ENCODE results near the gene APOBEC3H.

APOBEC3H gene

GRCh38 chr22:39138357-39138997 is 41.4 kb downstream of the APOBEC3H start:
- no peak for DNase-seq

GRCh38 chr22:39139933-39140332 is 42.9 kb downstream of the APOBEC3H start:
- DNase-seq, result no peak

DNA sequence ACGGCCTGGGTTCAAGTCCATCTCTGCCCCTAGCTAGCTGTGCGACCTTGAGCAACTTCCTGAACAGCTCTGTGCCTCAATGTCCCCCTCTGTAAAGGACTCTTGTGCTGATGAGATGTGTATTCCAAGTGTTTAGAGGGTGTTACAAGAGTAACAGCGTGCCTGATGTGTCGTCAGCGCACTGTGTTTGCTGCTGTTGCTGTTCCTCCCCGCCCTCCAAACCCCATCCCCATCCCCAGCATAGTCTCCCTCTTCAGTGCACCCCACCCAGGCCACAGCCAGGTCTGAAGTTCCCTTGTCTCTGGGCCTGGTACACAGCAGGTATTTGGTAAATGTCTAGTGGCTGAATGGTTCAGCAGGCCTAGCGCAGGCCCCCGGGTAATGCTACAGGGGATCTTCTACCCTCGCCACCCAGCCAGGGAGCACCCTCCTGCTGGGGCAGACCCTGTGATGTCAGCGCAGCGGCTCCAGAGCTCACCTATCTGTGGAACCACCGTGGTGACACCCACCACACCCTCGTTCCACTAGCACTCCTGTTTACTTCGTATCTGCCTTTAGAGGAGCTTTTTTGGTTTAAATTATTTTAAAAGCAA is 45.1 kb downstream of the APOBEC3H start:
- no peak for DNase-seq

GRCh38 chr22:39144101-39144767 is 47.2 kb downstream of the APOBEC3H start:
- DNase-seq, result peak; percentile 56 to 64

- no peak for DNase-seq
Measured at GRCh38 chr22:39146256-39147101, 49.4 kb downstream of the APOBEC3H start.

- DNase-seq, result no peak
Measured at GRCh38 chr22:39147335-39148025, 50.4 kb downstream of the APOBEC3H start.

- DNase-seq, result no peak
Measured at GRCh38 chr22:39148026-39148726, 51.1 kb downstream of the APOBEC3H start.

- DNase-seq, result peak; percentile 71 to 76
Measured at GRCh38 chr22:39148727-39149535, 51.9 kb downstream of the APOBEC3H start.

DNA sequence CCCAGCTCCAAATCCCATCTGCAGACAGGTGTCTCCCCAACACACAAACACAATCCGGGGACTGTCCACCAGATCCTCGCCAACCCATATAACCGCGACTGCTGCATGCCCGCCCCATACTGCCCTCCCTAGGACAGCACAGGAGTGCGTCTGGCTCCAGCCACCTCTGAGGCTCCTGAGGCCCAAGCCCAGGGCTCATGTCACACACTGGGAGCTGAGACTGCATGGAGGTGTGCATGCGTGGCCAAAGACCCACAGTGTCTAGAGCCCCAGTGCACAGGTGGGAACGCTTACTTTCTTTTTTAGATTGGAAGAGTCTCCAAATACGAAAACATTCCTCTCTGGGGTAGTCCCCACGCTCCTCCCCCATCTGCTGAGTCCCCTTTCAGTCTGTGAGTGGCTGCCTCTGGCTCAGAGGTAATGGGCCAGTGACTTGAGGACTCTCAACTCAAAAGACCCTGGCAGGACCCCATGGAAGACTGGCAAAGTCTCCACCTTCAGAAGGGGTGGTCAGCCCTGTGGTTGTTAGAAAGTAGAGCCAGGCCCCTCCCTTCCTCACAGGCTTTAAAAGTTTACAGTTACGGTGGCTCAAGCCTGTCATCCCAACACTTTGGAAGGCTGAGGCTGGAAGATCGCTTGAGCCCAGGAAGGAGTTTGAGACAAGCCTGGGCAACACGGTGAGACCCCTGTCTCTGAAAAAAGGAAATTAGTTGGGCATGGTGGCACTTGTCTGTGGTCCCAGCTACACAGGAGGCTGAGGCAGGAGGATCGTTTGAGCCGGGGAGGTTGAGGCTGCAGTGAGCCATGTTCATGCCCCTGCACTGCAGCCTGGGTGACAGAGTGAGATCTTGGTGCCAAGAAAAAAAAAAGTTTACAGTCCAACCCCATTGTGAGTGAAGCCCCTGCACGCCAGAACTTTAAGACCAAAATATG is 53.1 kb downstream of the APOBEC3H start:
- DNase-seq, result no peak

DNA sequence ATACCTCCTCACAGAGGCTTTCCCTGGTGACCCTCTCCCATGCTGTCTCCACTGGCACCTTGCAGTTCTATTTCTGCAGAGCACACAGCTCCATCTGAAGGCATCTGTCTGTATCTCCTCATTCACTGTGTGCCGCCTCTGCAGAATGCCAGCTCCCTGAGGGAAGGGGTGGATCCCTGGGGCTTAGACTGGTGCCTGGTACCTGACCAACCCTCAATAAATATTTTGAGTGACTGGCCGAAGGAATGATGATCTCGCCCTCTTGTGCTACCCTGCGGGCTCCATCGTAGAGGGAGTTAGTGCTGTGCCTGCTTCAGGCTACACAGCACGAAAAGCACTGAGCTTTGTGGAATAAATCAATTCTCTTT is 53.8 kb downstream of the APOBEC3H start:
- no peak for DNase-seq

DNA sequence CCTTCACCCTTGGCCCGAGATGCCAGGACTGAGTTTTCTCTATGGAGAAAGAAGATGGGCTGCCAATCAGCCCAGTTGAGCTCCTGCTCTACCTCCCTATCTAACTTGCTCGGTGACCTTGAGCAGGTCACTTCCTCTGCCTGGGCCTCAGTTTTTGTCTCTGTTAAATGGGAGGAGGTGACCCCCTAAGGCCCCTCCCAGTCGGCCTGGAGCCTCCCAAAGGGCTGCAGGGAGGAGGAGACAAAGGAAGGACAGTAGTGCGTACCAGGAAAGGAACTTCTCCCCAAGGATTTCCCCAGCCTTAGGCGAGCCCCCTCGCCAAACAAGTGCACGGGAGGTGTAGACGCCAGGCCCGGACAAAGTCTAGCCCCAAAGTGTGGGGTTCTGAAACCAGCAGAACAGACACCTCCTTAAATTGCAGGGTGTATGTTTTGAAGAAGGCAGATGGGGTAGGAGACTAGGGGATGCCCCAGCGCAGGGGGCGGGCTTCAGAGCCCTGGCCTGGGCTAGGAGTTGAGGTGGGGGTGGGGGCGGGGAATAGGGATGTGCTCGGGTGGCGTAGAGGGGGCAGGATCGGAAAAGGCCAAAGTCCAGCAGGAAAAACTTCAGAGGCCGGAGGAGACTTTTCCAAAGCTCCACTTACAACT is 54.4 kb downstream of the APOBEC3H start:
- DNase-seq, result no peak

- no peak for DNase-seq
Measured at GRCh38 chr22:39152024-39152510, 55.0 kb downstream of the APOBEC3H start.

- peak; percentile 88 for DNase-seq
Measured at GRCh38 chr22:39152511-39153219, 55.6 kb downstream of the APOBEC3H start, which contains the start of gene CBX7. Gene CBX7, minus strand, starts transcription at chr22:39152680. Its CDS starts 236 bp downstream, at chr22:39152444.

- DNase-seq, result peak in 1 of 2 experiments; percentile 18
Measured at GRCh38 chr22:39153220-39153717, 56.2 kb downstream of the APOBEC3H start.
